ENCODE measurements around the gene TPTE2.

DNA sequence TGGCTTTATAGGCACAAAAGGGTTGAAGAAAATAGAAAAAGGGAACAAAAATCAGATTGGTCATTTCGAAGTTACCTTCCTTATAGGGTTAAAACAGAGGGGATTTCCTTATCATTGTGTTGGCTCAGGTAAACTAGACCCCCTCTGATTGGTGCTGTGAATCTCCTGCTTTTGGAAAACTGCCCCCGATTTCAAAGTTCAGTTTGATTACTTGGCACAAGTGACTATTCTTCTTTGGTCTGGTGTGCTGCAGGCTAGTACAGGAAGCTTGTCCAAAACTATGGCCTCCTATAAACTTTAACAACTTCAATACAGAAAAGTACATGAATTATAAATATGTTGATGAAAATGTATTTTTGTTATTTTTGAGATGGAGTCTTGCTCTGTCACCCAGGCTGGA, 13.9 kb upstream of the TPTE2 start:
- TF ChIP-seq ZNF24 (tag by site-specific recombination; IDR thresholded peaks at IDR 0.05) (no peak), ZNF585B (tag by site-specific recombination; IDR thresholded peaks at IDR 0.05) (no peak), ZNF140 (tag by site-specific recombination; IDR thresholded peaks at IDR 0.05) (no peak), ZNF23 (tag by site-specific recombination; IDR thresholded peaks at IDR 0.05; ENCODE audit: borderline replicate concordance) (no peak), ZNF660 (tag by site-specific recombination; IDR thresholded peaks at IDR 0.05) (no peak), ZNF324 (tag by site-specific recombination; IDR thresholded peaks at IDR 0.05) (no peak), ZNF274 (IDR thresholded peaks at IDR 0.05; ENCODE audit: low read length) (no peak), ZNF274 (tag by site-specific recombination; IDR thresholded peaks at IDR 0.05; ENCODE audit: borderline replicate concordance) (no peak)
- TF ChIP-seq, protein P1, sequence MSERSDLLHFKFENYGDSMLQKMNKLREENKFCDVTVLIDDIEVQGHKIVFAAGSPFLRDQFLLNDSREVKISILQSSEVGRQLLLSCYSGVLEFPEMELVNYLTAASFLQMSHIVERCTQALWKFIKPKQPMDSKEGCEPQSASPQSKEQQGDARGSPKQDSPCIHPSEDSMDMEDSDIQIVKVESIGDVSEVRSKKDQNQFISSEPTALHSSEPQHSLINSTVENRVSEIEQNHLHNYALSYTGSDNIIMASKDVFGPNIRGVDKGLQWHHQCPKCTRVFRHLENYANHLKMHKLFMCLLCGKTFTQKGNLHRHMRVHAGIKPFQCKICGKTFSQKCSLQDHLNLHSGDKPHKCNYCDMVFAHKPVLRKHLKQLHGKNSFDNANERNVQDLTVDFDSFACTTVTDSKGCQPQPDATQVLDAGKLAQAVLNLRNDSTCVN (tag by site-specific recombination; optimal IDR thresholded peaks at IDR 0.05) = no peak
- TF ChIP-seq, protein P2, sequence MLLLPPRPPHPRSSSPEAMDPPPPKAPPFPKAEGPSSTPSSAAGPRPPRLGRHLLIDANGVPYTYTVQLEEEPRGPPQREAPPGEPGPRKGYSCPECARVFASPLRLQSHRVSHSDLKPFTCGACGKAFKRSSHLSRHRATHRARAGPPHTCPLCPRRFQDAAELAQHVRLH (tag by site-specific recombination; IDR thresholded peaks at IDR 0.05) = no peak
- TF ChIP-seq, protein P3, sequence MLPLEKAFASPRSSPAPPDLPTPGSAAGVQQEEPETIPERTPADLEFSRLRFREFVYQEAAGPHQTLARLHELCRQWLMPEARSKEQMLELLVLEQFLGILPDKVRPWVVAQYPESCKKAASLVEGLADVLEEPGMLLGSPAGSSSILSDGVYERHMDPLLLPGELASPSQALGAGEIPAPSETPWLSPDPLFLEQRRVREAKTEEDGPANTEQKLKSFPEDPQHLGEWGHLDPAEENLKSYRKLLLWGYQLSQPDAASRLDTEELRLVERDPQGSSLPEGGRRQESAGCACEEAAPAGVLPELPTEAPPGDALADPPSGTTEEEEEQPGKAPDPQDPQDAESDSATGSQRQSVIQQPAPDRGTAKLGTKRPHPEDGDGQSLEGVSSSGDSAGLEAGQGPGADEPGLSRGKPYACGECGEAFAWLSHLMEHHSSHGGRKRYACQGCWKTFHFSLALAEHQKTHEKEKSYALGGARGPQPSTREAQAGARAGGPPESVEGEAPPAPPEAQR (tag by site-specific recombination; IDR thresholded peaks at IDR 0.05) = no peak
- TF ChIP-seq, protein P4, sequence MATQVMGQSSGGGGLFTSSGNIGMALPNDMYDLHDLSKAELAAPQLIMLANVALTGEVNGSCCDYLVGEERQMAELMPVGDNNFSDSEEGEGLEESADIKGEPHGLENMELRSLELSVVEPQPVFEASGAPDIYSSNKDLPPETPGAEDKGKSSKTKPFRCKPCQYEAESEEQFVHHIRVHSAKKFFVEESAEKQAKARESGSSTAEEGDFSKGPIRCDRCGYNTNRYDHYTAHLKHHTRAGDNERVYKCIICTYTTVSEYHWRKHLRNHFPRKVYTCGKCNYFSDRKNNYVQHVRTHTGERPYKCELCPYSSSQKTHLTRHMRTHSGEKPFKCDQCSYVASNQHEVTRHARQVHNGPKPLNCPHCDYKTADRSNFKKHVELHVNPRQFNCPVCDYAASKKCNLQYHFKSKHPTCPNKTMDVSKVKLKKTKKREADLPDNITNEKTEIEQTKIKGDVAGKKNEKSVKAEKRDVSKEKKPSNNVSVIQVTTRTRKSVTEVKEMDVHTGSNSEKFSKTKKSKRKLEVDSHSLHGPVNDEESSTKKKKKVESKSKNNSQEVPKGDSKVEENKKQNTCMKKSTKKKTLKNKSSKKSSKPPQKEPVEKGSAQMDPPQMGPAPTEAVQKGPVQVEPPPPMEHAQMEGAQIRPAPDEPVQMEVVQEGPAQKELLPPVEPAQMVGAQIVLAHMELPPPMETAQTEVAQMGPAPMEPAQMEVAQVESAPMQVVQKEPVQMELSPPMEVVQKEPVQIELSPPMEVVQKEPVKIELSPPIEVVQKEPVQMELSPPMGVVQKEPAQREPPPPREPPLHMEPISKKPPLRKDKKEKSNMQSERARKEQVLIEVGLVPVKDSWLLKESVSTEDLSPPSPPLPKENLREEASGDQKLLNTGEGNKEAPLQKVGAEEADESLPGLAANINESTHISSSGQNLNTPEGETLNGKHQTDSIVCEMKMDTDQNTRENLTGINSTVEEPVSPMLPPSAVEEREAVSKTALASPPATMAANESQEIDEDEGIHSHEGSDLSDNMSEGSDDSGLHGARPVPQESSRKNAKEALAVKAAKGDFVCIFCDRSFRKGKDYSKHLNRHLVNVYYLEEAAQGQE (tag by site-specific recombination; IDR thresholded peaks at IDR 0.05) = no peak

All from HEK293 (cell line).